Keratinocyte (primary cell): ENCODE data around the gene PDE6A. TPM values are rescaled to one million over a fixed set of nuclear protein-coding genes. Genes with fewer than 3 reads are reported as not detected.
A peak's percentile ranks its signal among the peaks of the same experiment; 100 is the strongest.

Experiments used
- DNase-seq: peaks from one replicate; pipeline ENCODE4 v3.0.0-alpha.2; 2011; ENCODE audit warnings: low read depth, missing footprints, low spot score
- FAIRE-seq: peaks from 2 replicates; lab custom pipeline; 2011; peaks lifted over from hg19 to GRCh38; lab: Jason Lieb, UNC
- H2AFZ ChIP-seq: 2 replicates; pipeline ENCODE4 v1.6.0; 2012; ENCODE audit warnings: low read length, control low read depth, inconsistent platforms; ENCODE audit not compliant: control insufficient read depth
- H3K27ac ChIP-seq: 2 replicates; pipeline ENCODE4 v1.5.1; 2011; ENCODE audit warnings: low read length; ENCODE audit not compliant: control insufficient read depth, insufficient read depth
- H3K27me3 ChIP-seq: 3 replicates; pipeline ENCODE4 v1.6.0; 2011; ENCODE audit warnings: low read length; ENCODE audit not compliant: control insufficient read depth, insufficient read depth; ENCODE audit errors: extremely low read depth
- H3K36me3 ChIP-seq, 2 experiments: 2 replicates in 1 of 2; 3 replicates in 1 of 2; pipeline ENCODE4 v1.5.1; 2011; ENCODE audit warnings: low read length in 2 of 2, mild to moderate bottlenecking in 1 of 2; ENCODE audit not compliant: control insufficient read depth in 2 of 2, insufficient read depth in 2 of 2; ENCODE audit errors: extremely low read depth in 1 of 2
- H3K4me1 ChIP-seq: 3 replicates; pipeline ENCODE4 v1.5.1; 2011; ENCODE audit warnings: low read length; ENCODE audit not compliant: control insufficient read depth, insufficient read depth; ENCODE audit errors: extremely low read depth
- H3K4me2 ChIP-seq: 3 replicates; pipeline ENCODE4 v1.6.0; 2011; ENCODE audit warnings: low read depth, low read length; ENCODE audit not compliant: control insufficient read depth, insufficient read depth; ENCODE audit errors: extremely low read depth
- H3K4me3 ChIP-seq, 3 experiments: fragments of 200-600 bp in 1 of 3; sonication (generic) in 1 of 3; 2 replicates in 2 of 3; 3 replicates in 1 of 3; pipeline ENCODE4 v1.5.1; 2011 to 2016; ENCODE audit warnings: low read length in 3 of 3, mild to moderate bottlenecking in 3 of 3, control low read depth in 2 of 3, inconsistent platforms in 1 of 3, low read depth in 1 of 3, mixed read lengths in 1 of 3, mixed run types in 1 of 3, moderate library complexity in 1 of 3; ENCODE audit not compliant: control insufficient read depth in 2 of 3, insufficient read depth in 2 of 3; ENCODE audit errors: extremely low read depth in 1 of 3
- H3K79me2 ChIP-seq: 2 replicates; pipeline ENCODE4 v1.6.0; 2012; ENCODE audit warnings: low read length; ENCODE audit not compliant: control insufficient read depth, insufficient read depth
- H3K9ac ChIP-seq: 3 replicates; pipeline ENCODE4 v1.6.0; 2011; ENCODE audit warnings: low read length; ENCODE audit not compliant: control insufficient read depth, insufficient read depth; ENCODE audit errors: extremely low read depth
- H3K9me1 ChIP-seq: 3 replicates; pipeline ENCODE4 v1.6.0; 2011; ENCODE audit warnings: low read length; ENCODE audit not compliant: control insufficient read depth, insufficient read depth; ENCODE audit errors: extremely low read depth
- H3K9me3 ChIP-seq: 2 replicates; pipeline ENCODE4 v1.5.1; 2012; ENCODE audit warnings: low read depth, low read length; ENCODE audit not compliant: control insufficient read depth
- H4K20me1 ChIP-seq: 3 replicates; pipeline ENCODE4 v1.6.0; 2011; ENCODE audit warnings: low read length; ENCODE audit not compliant: control insufficient read depth, insufficient read depth; ENCODE audit errors: extremely low read depth
- CTCF ChIP-seq, 3 experiments: IDR thresholded peaks in 1 of 3; conservative IDR thresholded peaks in 1 of 3; optimal IDR thresholded peaks in 1 of 3; 2 replicates in 2 of 3; 3 replicates in 1 of 3; pipeline versions ENCODE3 to v1.5.1; 2011; ENCODE audit warnings: low read length in 3 of 3, mild to moderate bottlenecking in 3 of 3, moderate library complexity in 2 of 3, control low read depth in 1 of 3, inconsistent platforms in 1 of 3; ENCODE audit not compliant: insufficient read depth in 2 of 3; ENCODE audit errors: extremely low read depth in 1 of 3
- EZH2 ChIP-seq: IDR thresholded peaks from one replicate; pipeline ENCODE4 v1.6.1; 2012; ENCODE audit warnings: inconsistent platforms, mild to moderate bottlenecking, low read length, moderate library complexity
- dilution Hi-C: fragments of 300-500 bp; cut with MboI; formaldehyde crosslinking; loops from one replicate; pipeline ENCODE4 v1.7.0; 2020; ENCODE audit warnings: low sequenced_read_pairs; ENCODE audit not compliant: extremely low pct_ligation_motif_present
- polyA plus RNA-seq, 5 experiments: library from polyadenylated mRNA; depleted of rRNA in 3 of 5; stranded (reverse) in 3 of 5; stranded (forward) in 1 of 5; unstranded in 1 of 5; fragments of >200 nt; gene quantifications; 1 replicate in 1 of 5; 2 replicates in 3 of 5; 3 replicates in 1 of 5; pipeline versions ENCODE4 v1.2.1 to v1.2.3, GENCODE V29; 2011 to 2012; ENCODE audit warnings: missing spikeins in 2 of 5, low read depth in 1 of 5, low replicate concordance in 1 of 5

PDE6A gene
- polyA plus RNA-seq, 1 donor (not counting 4 experiments of a cell fraction or from before 2014, with no cell fraction given) = 0.03 TPM

GRCh38 chr5:149930043-149930748 is 14.4 kb downstream of the PDE6A start:
- no peaks in the 10 kb centered on the region for H4K20me1 ChIP-seq
- no peak for FAIRE-seq
- H3K9me3 ChIP-seq = no peaks in the 10 kb centered on the region
- peak overlapping the region; percentile 74 for H2AFZ ChIP-seq
- peaks cover 4% of the 10 kb centered on the region for H3K4me1 ChIP-seq
- no peaks in the 10 kb centered on the region for H3K79me2 ChIP-seq
- no peaks in the 10 kb centered on the region for H3K27me3 ChIP-seq
- H3K27ac ChIP-seq = no peak overlapping the region
- no peak for DNase-seq
- H3K36me3 ChIP-seq = no peaks in the 10 kb centered on the region
- no peak overlapping the region for H3K4me3 ChIP-seq
- H3K9me1 ChIP-seq = no peaks in the 10 kb centered on the region
- peak overlapping the region; percentile 33 for H3K9ac ChIP-seq
- TF ChIP-seq CTCF (optimal IDR thresholded peaks at IDR 0.05 in 1 of 3, IDR thresholded peaks at IDR 0.05 in 1 of 3, conservative IDR thresholded peaks at IDR 0.05 in 1 of 3; ENCODE audit: extremely low read depth in 1 of 3, insufficient read depth in 2 of 3, low read length in 3 of 3) (no peak), EZH2 (no peak)
- peak overlapping the region; percentile 52 for H3K4me2 ChIP-seq
- dilution Hi-C loops = no loop called here

- TF ChIP-seq CTCF (optimal IDR thresholded peaks at IDR 0.05 in 1 of 3, IDR thresholded peaks at IDR 0.05 in 1 of 3, conservative IDR thresholded peaks at IDR 0.05 in 1 of 3; ENCODE audit: extremely low read depth in 1 of 3, insufficient read depth in 2 of 3, low read length in 3 of 3) = no peak
- no peak for TF ChIP-seq EZH2
- dilution Hi-C loops = no loop called here
- Histone ChIP-seq H2AFZ (no peak overlapping the region), H3K9me3 (no peaks in the 10 kb centered on the region), H3K9me1 (no peaks in the 10 kb centered on the region), H3K4me3 (no peak overlapping the region), H3K9ac (no peak overlapping the region), H3K4me2 (no peak overlapping the region), H3K27me3 (no peaks in the 10 kb centered on the region), H3K79me2 (no peaks in the 10 kb centered on the region), H3K4me1 (no peaks in the 10 kb centered on the region), H3K36me3 (no peaks in the 10 kb centered on the region), H3K27ac (no peak overlapping the region), H4K20me1 (no peaks in the 10 kb centered on the region)
- DNase-seq = no peak
- no peak for FAIRE-seq
Measured at GRCh38 chr5:149924486-149924885, 20.1 kb downstream of the PDE6A start.
